Measurements from ENCODE around the gene RBBP4.

Gene RBBP4

GRCh38 chr1:32727876-32728275, 76.9 kb downstream of the RBBP4 start:
- no peak for DNase-seq

DNA sequence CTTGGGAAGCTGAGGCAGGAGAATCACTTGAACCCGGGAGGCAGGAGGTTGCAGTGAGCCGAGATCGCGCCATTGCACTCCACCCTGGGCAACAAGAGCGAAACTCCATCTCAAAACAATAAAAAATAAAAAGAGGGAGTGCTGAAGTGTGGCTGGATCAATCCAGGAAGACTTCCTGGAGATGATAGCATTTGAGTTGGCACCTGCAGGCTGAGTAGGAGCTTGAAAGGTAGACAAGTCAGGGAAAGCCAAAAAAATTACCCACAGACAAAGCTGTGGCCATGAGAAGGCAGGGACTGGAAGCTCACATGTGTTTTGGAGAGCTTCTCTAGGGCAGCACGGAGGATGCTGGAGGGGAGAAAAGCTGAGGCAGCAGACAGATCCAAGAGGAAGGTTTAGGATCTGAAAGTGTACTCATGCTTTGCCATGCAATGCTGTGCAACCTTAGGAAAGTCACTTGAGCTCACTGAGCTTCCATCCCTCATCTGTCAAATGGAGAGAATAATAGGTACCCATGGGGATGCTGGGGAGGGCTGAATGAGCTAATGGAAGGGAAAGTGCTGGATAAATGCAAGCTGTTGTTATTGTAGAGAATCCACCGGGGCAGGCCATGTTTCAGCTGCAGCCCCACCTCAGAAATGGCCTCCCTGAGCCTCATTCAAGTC, 77.5 kb downstream of the RBBP4 start:
- no peak for DNase-seq

- peak; percentile 21 for DNase-seq
Measured at GRCh38 chr1:32729254-32730046, 78.4 kb downstream of the RBBP4 start.

GRCh38 chr1:32733582-32734321, 82.7 kb downstream of the RBBP4 start:
- DNase-seq = peak; percentile 36

Measured in NCI-H146 (cell line).